Activated CD4-positive, alpha-beta memory T cell treated with anti-CD3 and anti-CD28 coated beads for 36 hours (primary cell): ENCODE results near the gene PLEKHG2. TPM values are rescaled to one million over a fixed set of nuclear protein-coding genes. Genes with fewer than 3 reads are reported as not detected.
A peak's percentile ranks its signal among the peaks of the same experiment; 100 is the strongest.

ENCODE experiments used
- CTCF ChIA-PET: fragments of 350-600 bp; sonication (Branson Sonifier 250); formaldehyde crosslinking; loops from one replicate; lab custom pipeline; 2021; ENCODE audit warnings: antibody characterized with exemption, inconsistent platforms; lab: Charles Lee
- POLR2A ChIA-PET: fragments of 350-600 bp; sonication (Branson Sonifier 250); formaldehyde crosslinking; loops from one replicate; lab custom pipeline; 2021; ENCODE audit warnings: antibody characterized with exemption; lab: Charles Lee
- DNase-seq: peaks from one replicate; pipeline ENCODE4 v3.0.0-alpha.2; 2020
- H3K27ac Mint-ChIP-seq: one replicate; pipeline ENCODE4 v1.8.0; 2021; ENCODE audit warnings: mixed read lengths
- H3K27me3 Mint-ChIP-seq: one replicate; pipeline ENCODE4 v1.8.0; 2021; ENCODE audit warnings: mixed read lengths
- H3K36me3 Mint-ChIP-seq: one replicate; pipeline ENCODE4 v1.8.0; 2021; ENCODE audit warnings: mixed read lengths
- H3K4me1 Mint-ChIP-seq: one replicate; pipeline ENCODE4 v1.8.0; 2021; ENCODE audit warnings: low read depth, mixed read lengths
- H3K4me3 Mint-ChIP-seq: one replicate; pipeline ENCODE4 v1.8.0; 2021; ENCODE audit warnings: mild to moderate bottlenecking, mixed read lengths
- H3K9me3 Mint-ChIP-seq: one replicate; pipeline ENCODE4 v1.8.0; 2021; ENCODE audit warnings: mixed read lengths
- intact Hi-C: fragments of 100-400 bp; cut with micrococcal nuclease; formaldehyde crosslinking; loops from one replicate; pipeline ENCODE4 v1.15.1; 2023
- total RNA-seq, 2 experiments: library from RNA; stranded (reverse); gene quantifications; one replicate each; pipeline ENCODE4 v1.2.3, GENCODE V29; 2021

Gene PLEKHG2
- total RNA-seq, 2 experiments from 2014 or later, result 74.9 to 80.6 TPM

GRCh38 chr19:39390451-39390750, 22.1 kb upstream of the PLEKHG2 start:
- intact Hi-C loops, result loop anchor here (2.0 kb wide), 1 partner anchor 48 kb away; the partner anchor contains the start of gene SAMD4B
- DNase-seq, result peak; percentile 84
- H3K4me3 Mint-ChIP-seq, result peak overlapping the region; percentile 95
- peaks cover 37% of the 10 kb centered on the region for H3K36me3 Mint-ChIP-seq
- peaks cover 40% of the 10 kb centered on the region for H3K4me1 Mint-ChIP-seq
- peak overlapping the region; percentile 99 for H3K27ac Mint-ChIP-seq
- POLR2A ChIA-PET, result interaction anchor here (0.7 to 2.3 kb wide), 11 partner anchors 11 to 55 kb away, joined by 3 to 32 read pairs (median 7); partner anchors contain the start of genes GMFG, PLEKHG2, RPS16 and SAMD4B
- H3K27me3 Mint-ChIP-seq, result no peaks in the 10 kb centered on the region
- CTCF ChIA-PET, result interaction anchor here (1.2 to 1.4 kb wide), 2 partner anchors 18 to 48 kb away, joined by 3 to 6 read pairs; partner anchors contain the start of gene SAMD4B
- H3K9me3 Mint-ChIP-seq, result no peaks in the 10 kb centered on the region

GRCh38 chr19:39390751-39391437, 21.6 kb upstream of the PLEKHG2 start, which contains the start of the genes MED29 and PAF1:
MED29 (plus strand) TSS chr19:39391378; CDS start chr19:39391423, 45 bp downstream.
PAF1 (minus strand) TSS chr19:39391106; CDS start chr19:39390864, 242 bp downstream.
- intact Hi-C loops, result loop anchor here (1.0 to 2.0 kb wide), 5 partner anchors 21 to 54 kb away; partner anchors contain the start of genes PLEKHG2, SAMD4B and SUPT5H
- CTCF ChIA-PET, result interaction anchor here (0.7 to 3.4 kb wide), 9 partner anchors 10 to 269 kb away, joined by 3 to 32 read pairs (median 5); partner anchors contain the start of genes GMFG, PAK4, PLEKHG2 and SAMD4B
- no peaks in the 10 kb centered on the region for H3K9me3 Mint-ChIP-seq
- peaks cover 35% of the 10 kb centered on the region for H3K36me3 Mint-ChIP-seq
- H3K4me3 Mint-ChIP-seq, result peak within 1 kb of the TSS; percentile 95
- DNase-seq, result peak; percentile 98
- peak within 1 kb of the TSS; percentile 99 for H3K27ac Mint-ChIP-seq
- H3K27me3 Mint-ChIP-seq, result no peaks in the 10 kb centered on the region
- POLR2A ChIA-PET, result interaction anchor here (0.7 to 2.3 kb wide), 13 partner anchors 10 to 542 kb away, joined by 3 to 32 read pairs (median 6); partner anchors contain the start of genes GMFG, PLEKHG2, RPS16 and SAMD4B
- H3K4me1 Mint-ChIP-seq, result peaks cover 40% of the 10 kb centered on the region

GRCh38 chr19:39397360-39398296, 14.8 kb upstream of the PLEKHG2 start:
- DNase-seq, result peak; percentile 96
- Mint-ChIP-seq H3K27me3 (no peaks in the 10 kb centered on the region), H3K4me3 (peak overlapping the region; percentile 3), H3K9me3 (no peaks in the 10 kb centered on the region), H3K27ac (peak overlapping the region; percentile 85), H3K36me3 (peaks cover 18% of the 10 kb centered on the region), H3K4me1 (peaks cover 57% of the 10 kb centered on the region)
- intact Hi-C loops, result loop anchor here (1.0 kb wide), 1 partner anchor 15 kb away; the partner anchor contains the start of gene PLEKHG2
- ChIA-PET POLR2A (interaction anchor here (0.6 to 3.8 kb wide), 8 partner anchors 10 to 153 kb away, joined by 3 to 53 read pairs (median 4); partner anchors contain the start of genes PLEKHG2, RPS16, SUPT5H and ZFP36), CTCF (interaction anchor here (0.6 to 7.6 kb wide), 22 partner anchors 10 to 278 kb away, joined by 3 to 219 read pairs (median 4); partner anchors contain the start of genes EID2B, PLEKHG2, RPS16 and SAMD4B)

- ChIA-PET POLR2A (interaction anchor here (0.6 to 3.8 kb wide), 8 partner anchors 10 to 152 kb away, joined by 3 to 53 read pairs (median 4); partner anchors contain the start of genes PLEKHG2, RPS16, SUPT5H and ZFP36), CTCF (interaction anchor here (0.6 to 7.6 kb wide), 22 partner anchors 9 to 536 kb away, joined by 3 to 219 read pairs (median 4); partner anchors contain the start of genes EID2B, FCGBP, PLEKHG2 and RPS16)
- peak overlapping the region; percentile 85 for H3K27ac Mint-ChIP-seq
- intact Hi-C loops, result no loop called here
- peaks cover 18% of the 10 kb centered on the region for H3K36me3 Mint-ChIP-seq
- DNase-seq, result peak; percentile 80
- peaks cover 55% of the 10 kb centered on the region for H3K4me1 Mint-ChIP-seq
- no peaks in the 10 kb centered on the region for H3K27me3 Mint-ChIP-seq
- H3K4me3 Mint-ChIP-seq, result peak overlapping the region; percentile 3
- no peaks in the 10 kb centered on the region for H3K9me3 Mint-ChIP-seq
Measured at GRCh38 chr19:39398297-39398864, 14.1 kb upstream of the PLEKHG2 start.

GRCh38 chr19:39399668-39400050, 12.8 kb upstream of the PLEKHG2 start:
- CTCF ChIA-PET, result interaction anchor here (1.1 to 7.6 kb wide), 3 partner anchors 12 to 134 kb away, joined by 3 to 219 read pairs (median 9); partner anchors contain the start of genes PLEKHG2 and SAMD4B
- Mint-ChIP-seq H3K27me3 (no peaks in the 10 kb centered on the region), H3K4me3 (no peak overlapping the region), H3K4me1 (peaks cover 55% of the 10 kb centered on the region), H3K27ac (peak overlapping the region; percentile 36), H3K9me3 (no peaks in the 10 kb centered on the region), H3K36me3 (peaks cover 12% of the 10 kb centered on the region)
- intact Hi-C loops, result loop anchor here (5.0 kb wide), 2 partner anchors 547 to 1863 kb away; partner anchors contain the start of gene HNRNPUL1
- POLR2A ChIA-PET, result interaction anchor here (2.3 to 3.8 kb wide), 2 partner anchors 8 to 36 kb away, joined by 17 to 53 read pairs; partner anchors contain the start of genes RPS16 and ZFP36
- DNase-seq, result no peak

GRCh38 chr19:39400061-39400460, 12.4 kb upstream of the PLEKHG2 start:
- ChIA-PET POLR2A (interaction anchor here (2.3 kb wide), 1 partner anchor 9 kb away, joined by 32 read pairs; the partner anchor contains the start of genes MED29 and PAF1), CTCF (interaction anchor here (1.1 to 7.6 kb wide), 3 partner anchors 9 to 133 kb away, joined by 3 to 219 read pairs (median 9); partner anchors contain the start of genes MED29, PAF1 and PLEKHG2)
- Mint-ChIP-seq H3K9me3 (no peaks in the 10 kb centered on the region), H3K4me3 (no peak overlapping the region), H3K36me3 (peaks cover 11% of the 10 kb centered on the region), H3K4me1 (peaks cover 59% of the 10 kb centered on the region), H3K27me3 (no peaks in the 10 kb centered on the region), H3K27ac (peak overlapping the region; percentile 36)
- intact Hi-C loops, result loop anchor here (5.0 kb wide), 2 partner anchors 548 to 1862 kb away; partner anchors contain the start of gene HNRNPUL1
- DNase-seq, result no peak

- Mint-ChIP-seq H3K4me3 (peak overlapping the region; percentile 78), H3K4me1 (peaks cover 65% of the 10 kb centered on the region), H3K36me3 (peaks cover 5% of the 10 kb centered on the region), H3K9me3 (no peaks in the 10 kb centered on the region), H3K27ac (peak overlapping the region; percentile 94), H3K27me3 (no peaks in the 10 kb centered on the region)
- ChIA-PET POLR2A (interaction anchor here (0.8 to 3.9 kb wide), 10 partner anchors 10 to 59 kb away, joined by 3 to 32 read pairs (median 4); partner anchors contain the start of genes MED29, PAF1, PLEKHG2 and RPS16), CTCF (interaction anchor here (0.7 to 7.6 kb wide), 6 partner anchors 10 to 132 kb away, joined by 3 to 219 read pairs (median 8); partner anchors contain the start of genes EID2B, MED29, PAF1 and PLEKHG2)
- no peak for DNase-seq
- intact Hi-C loops, result loop anchor here (5.0 kb wide), 2 partner anchors 549 to 1861 kb away; partner anchors contain the start of gene HNRNPUL1
Measured at GRCh38 chr19:39401070-39401548, 11.4 kb upstream of the PLEKHG2 start.

GRCh38 chr19:39401549-39402345, 10.7 kb upstream of the PLEKHG2 start:
- ChIA-PET POLR2A (interaction anchor here (0.8 to 3.9 kb wide), 10 partner anchors 10 to 60 kb away, joined by 3 to 32 read pairs (median 4); partner anchors contain the start of genes MED29, PAF1, PLEKHG2 and RPS16), CTCF (interaction anchor here (0.7 to 7.6 kb wide), 7 partner anchors 10 to 131 kb away, joined by 3 to 219 read pairs (median 7); partner anchors contain the start of genes EID2B, MED29, PAF1 and PLEKHG2)
- Mint-ChIP-seq H3K36me3 (peaks cover 8% of the 10 kb centered on the region), H3K27me3 (no peaks in the 10 kb centered on the region), H3K4me3 (peak overlapping the region; percentile 78), H3K4me1 (peaks cover 68% of the 10 kb centered on the region), H3K27ac (peak overlapping the region; percentile 94), H3K9me3 (no peaks in the 10 kb centered on the region)
- peak; percentile 94 for DNase-seq
- intact Hi-C loops, result loop anchor here (1.0 to 5.0 kb wide), 3 partner anchors 29 to 1861 kb away; partner anchors contain the start of gene HNRNPUL1
